Measurements from ENCODE around the gene KLF11.

DNA sequence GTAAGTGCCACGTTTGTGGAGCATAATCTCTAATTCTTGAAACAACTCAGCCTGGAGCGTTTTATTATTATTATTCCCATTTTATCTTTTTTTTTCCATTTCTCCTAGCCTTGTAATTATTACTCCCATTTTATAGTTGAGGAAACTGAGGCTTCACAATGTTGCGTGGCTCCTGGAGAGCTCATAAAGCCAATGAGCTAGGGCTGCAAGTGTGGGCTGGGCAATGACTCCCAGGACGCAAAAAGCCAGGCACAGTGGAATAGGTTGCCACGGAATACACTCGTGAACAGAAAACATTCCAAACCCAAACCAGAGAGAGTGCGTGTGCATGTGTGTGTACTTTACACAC is 13.5 kb upstream of the KLF11 start:
- TF ChIP-seq POLR2A (IDR thresholded peaks at IDR 0.05) (no peak), CTCF (IDR thresholded peaks at IDR 0.05) (no peak)

Data from breast epithelium (tissue), 3 donors.